Keratinocyte (primary cell): Measurements from ENCODE around the gene ZNF79. TPM values are rescaled to one million over a fixed set of nuclear protein-coding genes. Genes with fewer than 3 reads are reported as not detected.

Source experiments
- DNase-seq: peaks from one replicate; pipeline ENCODE4 v3.0.0-alpha.2; 2011; ENCODE audit warnings: low read depth, missing footprints, low spot score
- FAIRE-seq: peaks from 2 replicates; lab custom pipeline; 2011; peaks lifted over from hg19 to GRCh38; lab: Jason Lieb, UNC
- H2AFZ ChIP-seq: 2 replicates; pipeline ENCODE4 v1.6.0; 2012; ENCODE audit warnings: low read length, control low read depth, inconsistent platforms; ENCODE audit not compliant: control insufficient read depth
- H3K27ac ChIP-seq: 2 replicates; pipeline ENCODE4 v1.5.1; 2011; ENCODE audit warnings: low read length; ENCODE audit not compliant: control insufficient read depth, insufficient read depth
- H3K27me3 ChIP-seq: 3 replicates; pipeline ENCODE4 v1.6.0; 2011; ENCODE audit warnings: low read length; ENCODE audit not compliant: control insufficient read depth, insufficient read depth; ENCODE audit errors: extremely low read depth
- H3K36me3 ChIP-seq, 2 experiments: 2 replicates in 1 of 2; 3 replicates in 1 of 2; pipeline ENCODE4 v1.5.1; 2011; ENCODE audit warnings: low read length in 2 of 2, mild to moderate bottlenecking in 1 of 2; ENCODE audit not compliant: control insufficient read depth in 2 of 2, insufficient read depth in 2 of 2; ENCODE audit errors: extremely low read depth in 1 of 2
- H3K4me1 ChIP-seq: 3 replicates; pipeline ENCODE4 v1.5.1; 2011; ENCODE audit warnings: low read length; ENCODE audit not compliant: control insufficient read depth, insufficient read depth; ENCODE audit errors: extremely low read depth
- H3K4me2 ChIP-seq: 3 replicates; pipeline ENCODE4 v1.6.0; 2011; ENCODE audit warnings: low read depth, low read length; ENCODE audit not compliant: control insufficient read depth, insufficient read depth; ENCODE audit errors: extremely low read depth
- H3K4me3 ChIP-seq, 3 experiments: fragments of 200-600 bp in 1 of 3; sonication (generic) in 1 of 3; 2 replicates in 2 of 3; 3 replicates in 1 of 3; pipeline ENCODE4 v1.5.1; 2011 to 2016; ENCODE audit warnings: low read length in 3 of 3, mild to moderate bottlenecking in 3 of 3, control low read depth in 2 of 3, inconsistent platforms in 1 of 3, low read depth in 1 of 3, mixed read lengths in 1 of 3, mixed run types in 1 of 3, moderate library complexity in 1 of 3; ENCODE audit not compliant: control insufficient read depth in 2 of 3, insufficient read depth in 2 of 3; ENCODE audit errors: extremely low read depth in 1 of 3
- H3K79me2 ChIP-seq: 2 replicates; pipeline ENCODE4 v1.6.0; 2012; ENCODE audit warnings: low read length; ENCODE audit not compliant: control insufficient read depth, insufficient read depth
- H3K9ac ChIP-seq: 3 replicates; pipeline ENCODE4 v1.6.0; 2011; ENCODE audit warnings: low read length; ENCODE audit not compliant: control insufficient read depth, insufficient read depth; ENCODE audit errors: extremely low read depth
- H3K9me1 ChIP-seq: 3 replicates; pipeline ENCODE4 v1.6.0; 2011; ENCODE audit warnings: low read length; ENCODE audit not compliant: control insufficient read depth, insufficient read depth; ENCODE audit errors: extremely low read depth
- H3K9me3 ChIP-seq: 2 replicates; pipeline ENCODE4 v1.5.1; 2012; ENCODE audit warnings: low read depth, low read length; ENCODE audit not compliant: control insufficient read depth
- H4K20me1 ChIP-seq: 3 replicates; pipeline ENCODE4 v1.6.0; 2011; ENCODE audit warnings: low read length; ENCODE audit not compliant: control insufficient read depth, insufficient read depth; ENCODE audit errors: extremely low read depth
- CTCF ChIP-seq, 3 experiments: IDR thresholded peaks in 1 of 3; conservative IDR thresholded peaks in 1 of 3; optimal IDR thresholded peaks in 1 of 3; 2 replicates in 2 of 3; 3 replicates in 1 of 3; pipeline versions ENCODE3 to v1.5.1; 2011; ENCODE audit warnings: low read length in 3 of 3, mild to moderate bottlenecking in 3 of 3, moderate library complexity in 2 of 3, control low read depth in 1 of 3, inconsistent platforms in 1 of 3; ENCODE audit not compliant: insufficient read depth in 2 of 3; ENCODE audit errors: extremely low read depth in 1 of 3
- EZH2 ChIP-seq: IDR thresholded peaks from one replicate; pipeline ENCODE4 v1.6.1; 2012; ENCODE audit warnings: inconsistent platforms, mild to moderate bottlenecking, low read length, moderate library complexity
- dilution Hi-C: fragments of 300-500 bp; cut with MboI; formaldehyde crosslinking; loops from one replicate; pipeline ENCODE4 v1.7.0; 2020; ENCODE audit warnings: low sequenced_read_pairs; ENCODE audit not compliant: extremely low pct_ligation_motif_present
- polyA plus RNA-seq, 5 experiments: library from polyadenylated mRNA; depleted of rRNA in 3 of 5; stranded (reverse) in 3 of 5; stranded (forward) in 1 of 5; unstranded in 1 of 5; fragments of >200 nt; gene quantifications; 1 replicate in 1 of 5; 2 replicates in 3 of 5; 3 replicates in 1 of 5; pipeline versions ENCODE4 v1.2.1 to v1.2.3, GENCODE V29; 2011 to 2012; ENCODE audit warnings: missing spikeins in 2 of 5, low read depth in 1 of 5, low replicate concordance in 1 of 5

Gene ZNF79
- polyA plus RNA-seq, 1 donor (not counting 4 experiments of a cell fraction or from before 2014, with no cell fraction given) = 4.8 TPM

DNA sequence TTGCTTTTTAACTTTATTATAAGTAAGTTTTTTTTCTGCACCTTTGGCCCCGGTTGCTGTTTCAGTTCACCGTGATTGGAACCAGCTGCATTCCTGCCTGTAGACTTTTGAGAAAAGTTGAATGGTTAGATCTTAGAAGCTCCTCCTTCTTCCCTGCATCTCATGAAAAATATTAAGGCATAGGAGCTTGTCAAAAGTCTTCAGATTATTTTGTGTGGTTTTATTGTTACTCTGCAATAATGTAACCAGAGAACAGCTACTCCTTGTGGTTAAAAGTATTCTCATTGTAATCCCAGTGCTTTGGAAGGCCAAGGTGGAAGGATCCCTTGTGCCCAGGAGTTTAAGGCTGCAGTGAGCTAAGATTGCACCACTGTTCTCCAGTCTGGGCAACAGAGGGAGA lies 30.5 kb upstream of the ZNF79 start:
- dilution Hi-C loops = loop anchor here (10.0 kb wide), 1 partner anchor 59 kb away; no protein-coding TSS in a partner anchor
- no peaks in the 10 kb centered on the region for H3K9me3 ChIP-seq
- H4K20me1 ChIP-seq = no peaks in the 10 kb centered on the region
- DNase-seq = no peak
- H3K79me2 ChIP-seq = no peaks in the 10 kb centered on the region
- H3K27me3 ChIP-seq = no peaks in the 10 kb centered on the region
- no peaks in the 10 kb centered on the region for H3K36me3 ChIP-seq
- H3K27ac ChIP-seq = no peak overlapping the region
- H3K4me2 ChIP-seq = no peak overlapping the region
- no peak overlapping the region for H3K4me3 ChIP-seq
- peaks cover 20% of the 10 kb centered on the region for H3K4me1 ChIP-seq
- no peaks in the 10 kb centered on the region for H3K9me1 ChIP-seq
- TF ChIP-seq EZH2 (no peak), CTCF (optimal IDR thresholded peaks at IDR 0.05 in 1 of 3, IDR thresholded peaks at IDR 0.05 in 1 of 3, conservative IDR thresholded peaks at IDR 0.05 in 1 of 3; ENCODE audit: extremely low read depth in 1 of 3, insufficient read depth in 2 of 3, low read length in 3 of 3) (peak in 1 of 3 experiments; percentile 16)
- H2AFZ ChIP-seq = no peak overlapping the region
- H3K9ac ChIP-seq = no peak overlapping the region
- no peak for FAIRE-seq

GRCh38 chr9:127395497-127396252 lies 28.5 kb upstream of the ZNF79 start:
- H3K79me2 ChIP-seq = no peaks in the 10 kb centered on the region
- peak overlapping the region in 1 of 3 experiments; percentile 68 for H3K4me3 ChIP-seq
- no peak overlapping the region for H3K9ac ChIP-seq
- no peak overlapping the region for H2AFZ ChIP-seq
- no peaks in the 10 kb centered on the region for H3K9me1 ChIP-seq
- no peaks in the 10 kb centered on the region for H3K27me3 ChIP-seq
- H3K27ac ChIP-seq = no peak overlapping the region
- dilution Hi-C loops = loop anchor here (10.0 kb wide), 1 partner anchor 61 kb away; no protein-coding TSS in a partner anchor
- H3K9me3 ChIP-seq = no peaks in the 10 kb centered on the region
- peak overlapping the region; percentile 88 for H3K4me2 ChIP-seq
- no peak for TF ChIP-seq EZH2
- no peak for TF ChIP-seq CTCF (optimal IDR thresholded peaks at IDR 0.05 in 1 of 3, IDR thresholded peaks at IDR 0.05 in 1 of 3, conservative IDR thresholded peaks at IDR 0.05 in 1 of 3; ENCODE audit: extremely low read depth in 1 of 3, insufficient read depth in 2 of 3, low read length in 3 of 3)
- peaks cover 11% of the 10 kb centered on the region for H3K4me1 ChIP-seq
- no peaks in the 10 kb centered on the region for H3K36me3 ChIP-seq
- H4K20me1 ChIP-seq = no peaks in the 10 kb centered on the region
- DNase-seq (no peak), FAIRE-seq (no peak)
